Endothelial cell of umbilical vein (primary cell): ENCODE results near the gene OR5A2. TPM values are rescaled to one million over a fixed set of nuclear protein-coding genes. Genes with fewer than 3 reads are reported as not detected.

Experiments used
- BruUV-seq: library from RNA; stranded (reverse); fragments of 400-500 nt; replicated peaks from 2 replicates; lab custom pipeline; 2021; lab: Mats Ljungman, UMichigan
- CTCF ChIA-PET: fragments of 300-600, 350-600 bp; sonication (Branson Sonifier 250); formaldehyde crosslinking; loops from one replicate; lab custom pipeline; 2021; ENCODE audit warnings: antibody characterized with exemption, inconsistent platforms; lab: Charles Lee
- POLR2A ChIA-PET: fragments of 300-600, 350-600 bp; sonication (Branson Sonifier 250); formaldehyde crosslinking; loops from one replicate; lab custom pipeline; 2021; ENCODE audit warnings: antibody characterized with exemption, inconsistent platforms; lab: Charles Lee
- DNase-seq: peaks from one replicate; pipeline ENCODE4 v3.0.0-alpha.2; 2011; ENCODE audit warnings: low read depth, low spot score
- FAIRE-seq: peaks from 2 replicates; lab custom pipeline; 2011; peaks lifted over from hg19 to GRCh38; lab: Jason Lieb, UNC
- H2AFZ ChIP-seq: 2 replicates; pipeline ENCODE4 v1.6.0; 2012; ENCODE audit warnings: low read depth, low read length, control low read depth, inconsistent platforms
- H3K27ac ChIP-seq: 2 replicates; pipeline ENCODE4 v1.5.1; 2011; ENCODE audit warnings: low read depth, mild to moderate bottlenecking, control low read depth, low read length, moderate library complexity; ENCODE audit not compliant: insufficient read depth
- H3K27me3 ChIP-seq, 2 experiments: 2 replicates each; pipeline versions ENCODE4 v1.6.0 to v1.6.1; 2011; ENCODE audit warnings: low read length in 2 of 2, mixed read lengths in 1 of 2; ENCODE audit not compliant: control insufficient read depth in 2 of 2, insufficient read depth in 2 of 2
- H3K36me3 ChIP-seq, 2 experiments: 2 replicates in 1 of 2; 3 replicates in 1 of 2; pipeline ENCODE4 v1.5.1; 2011; ENCODE audit warnings: low read length in 2 of 2, mild to moderate bottlenecking in 1 of 2, moderate library complexity in 1 of 2; ENCODE audit not compliant: control insufficient read depth in 2 of 2, insufficient read depth in 2 of 2; ENCODE audit errors: extremely low read depth in 1 of 2
- H3K4me1 ChIP-seq: 3 replicates; pipeline ENCODE4 v1.5.1; 2011; ENCODE audit warnings: mild to moderate bottlenecking, low read length; ENCODE audit not compliant: control insufficient read depth, insufficient read depth; ENCODE audit errors: extremely low read depth
- H3K4me2 ChIP-seq: 2 replicates; pipeline ENCODE4 v1.6.1; 2011; ENCODE audit warnings: low read length, control low read depth, mixed read lengths; ENCODE audit not compliant: insufficient read depth
- H3K4me3 ChIP-seq, 3 experiments: fragments of 200-600 bp in 1 of 3; sonication (generic), shearing (Covaris generic) in 1 of 3; replicated peaks in 1 of 3; 2 replicates each; pipeline ENCODE4 v1.5.1; 2011 to 2016; ENCODE audit warnings: control low read depth in 3 of 3, low read length in 3 of 3, mild to moderate bottlenecking in 2 of 3, inconsistent platforms in 1 of 3, low read depth in 1 of 3, moderate library complexity in 1 of 3; ENCODE audit not compliant: insufficient read depth in 1 of 3
- H3K79me2 ChIP-seq: 2 replicates; pipeline ENCODE4 v1.6.0; 2012; ENCODE audit warnings: low read length, inconsistent platforms; ENCODE audit not compliant: control insufficient read depth, insufficient read depth
- H3K9ac ChIP-seq: replicated peaks from 2 replicates; pipeline ENCODE3; 2011; ENCODE audit warnings: low read length, control low read depth; ENCODE audit not compliant: insufficient read depth; ENCODE audit errors: extremely low read depth
- H3K9me1 ChIP-seq: replicated peaks from 3 replicates; pipeline ENCODE4 v1.6.0; 2011; ENCODE audit warnings: mild to moderate bottlenecking, low read length; ENCODE audit not compliant: control insufficient read depth, insufficient read depth; ENCODE audit errors: extremely low read depth
- H3K9me3 ChIP-seq: replicated peaks from 2 replicates; pipeline ENCODE4 v1.5.1; 2012; ENCODE audit warnings: low read length, inconsistent platforms; ENCODE audit not compliant: control insufficient read depth, insufficient read depth
- H4K20me1 ChIP-seq: replicated peaks from 2 replicates; pipeline ENCODE3; 2011; ENCODE audit warnings: mild to moderate bottlenecking, low read length; ENCODE audit not compliant: control insufficient read depth, insufficient read depth; ENCODE audit errors: extremely low read depth
- EZH2 ChIP-seq: IDR thresholded peaks from 2 replicates; pipeline ENCODE4 v1.6.1; 2012; ENCODE audit warnings: borderline replicate concordance, low read depth, mild to moderate bottlenecking, moderate library complexity, low read length, inconsistent platforms; ENCODE audit not compliant: severe bottlenecking
- GATA2 ChIP-seq: IDR thresholded peaks from 2 replicates; pipeline ENCODE4 v1.7.0; 2011; ENCODE audit warnings: low read depth, mild to moderate bottlenecking, moderate library complexity, mixed read lengths, low read length; ENCODE audit not compliant: insufficient read length, insufficient read depth
- JUN ChIP-seq: IDR thresholded peaks from 2 replicates; pipeline ENCODE4 v1.6.1; 2011; ENCODE audit warnings: borderline replicate concordance, low read depth; ENCODE audit not compliant: insufficient read length, insufficient read depth
- POLR2A ChIP-seq: IDR thresholded peaks from 2 replicates; pipeline ENCODE4 v1.6.1; 2012; ENCODE audit warnings: low read depth, mild to moderate bottlenecking, control low read depth, low read length
- dilution Hi-C: fragments of 300-500 bp; cut with MboI; formaldehyde crosslinking; loops from one replicate; pipeline ENCODE4 v1.15.0; 2019; ENCODE audit warnings: low sequenced_read_pairs; ENCODE audit not compliant: extremely low pct_ligation_motif_present
- intact Hi-C: fragments of 100-400 bp; cut with micrococcal nuclease; formaldehyde crosslinking; loops from one replicate; pipeline ENCODE4 v1.10.0; 2022
- polyA plus RNA-seq, 4 experiments: library from polyadenylated mRNA; depleted of rRNA in 3 of 4; stranded (reverse) in 3 of 4; unstranded in 1 of 4; fragments of >200 nt; gene quantifications; 2 replicates each; pipeline versions ENCODE4 v1.2.1 to v1.2.3, GENCODE V29; 2011 to 2012; ENCODE audit warnings: missing spikeins in 1 of 4
- total RNA-seq: library from RNA; stranded (reverse); gene quantifications from 2 replicates; pipeline ENCODE4 v1.2.3, GENCODE V29; 2021
- TF ChIP-seq, protein P1 (sequence below): IDR thresholded peaks from 2 replicates; pipeline ENCODE4 v1.6.1; 2011; ENCODE audit not compliant: insufficient read depth, insufficient read length
- TF ChIP-seq, protein P2 (sequence below), 2 donors: IDR thresholded peaks; 1 replicate in 1 of 2; 2 replicates in 1 of 2; pipeline ENCODE4 v1.5.1; 2011; ENCODE audit warnings: low read length in 2 of 2, mild to moderate bottlenecking in 2 of 2, moderate library complexity in 2 of 2, control low read depth in 1 of 2, inconsistent platforms in 1 of 2, low read depth in 1 of 2; ENCODE audit not compliant: insufficient read depth in 1 of 2; ENCODE audit errors: extremely low read depth in 1 of 2

Gene OR5A2
- total and polyA plus RNA-seq, 2 donors (not counting 3 experiments of a cell fraction or from before 2014, with no cell fraction given) = not detected

DNA sequence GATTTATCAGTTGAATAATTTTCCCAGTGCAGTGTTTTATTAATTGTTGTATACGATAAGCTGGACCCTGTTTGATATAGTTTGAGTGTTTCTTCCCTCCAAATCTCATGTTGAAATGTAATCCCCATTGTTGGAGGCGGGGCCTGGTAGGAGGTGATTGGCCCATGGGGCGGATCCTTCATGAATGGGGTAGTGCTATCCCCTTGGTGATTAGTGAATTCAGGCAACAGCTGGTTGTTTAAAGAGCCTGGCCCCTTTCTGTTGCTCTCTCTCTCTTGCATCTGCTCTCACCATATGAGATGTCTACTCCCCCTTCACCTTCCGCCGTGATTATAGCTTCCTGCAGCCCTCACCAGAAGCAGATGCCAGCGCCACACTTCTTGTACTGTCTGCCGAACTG, 11.6 kb upstream of the OR5A2 start:
- TF ChIP-seq GATA2 (no peak), EZH2 (no peak), POLR2A (no peak), JUN (no peak)
- TF ChIP-seq, protein P1, sequence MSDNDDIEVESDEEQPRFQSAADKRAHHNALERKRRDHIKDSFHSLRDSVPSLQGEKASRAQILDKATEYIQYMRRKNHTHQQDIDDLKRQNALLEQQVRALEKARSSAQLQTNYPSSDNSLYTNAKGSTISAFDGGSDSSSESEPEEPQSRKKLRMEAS = no peak
- TF ChIP-seq, protein P2, sequence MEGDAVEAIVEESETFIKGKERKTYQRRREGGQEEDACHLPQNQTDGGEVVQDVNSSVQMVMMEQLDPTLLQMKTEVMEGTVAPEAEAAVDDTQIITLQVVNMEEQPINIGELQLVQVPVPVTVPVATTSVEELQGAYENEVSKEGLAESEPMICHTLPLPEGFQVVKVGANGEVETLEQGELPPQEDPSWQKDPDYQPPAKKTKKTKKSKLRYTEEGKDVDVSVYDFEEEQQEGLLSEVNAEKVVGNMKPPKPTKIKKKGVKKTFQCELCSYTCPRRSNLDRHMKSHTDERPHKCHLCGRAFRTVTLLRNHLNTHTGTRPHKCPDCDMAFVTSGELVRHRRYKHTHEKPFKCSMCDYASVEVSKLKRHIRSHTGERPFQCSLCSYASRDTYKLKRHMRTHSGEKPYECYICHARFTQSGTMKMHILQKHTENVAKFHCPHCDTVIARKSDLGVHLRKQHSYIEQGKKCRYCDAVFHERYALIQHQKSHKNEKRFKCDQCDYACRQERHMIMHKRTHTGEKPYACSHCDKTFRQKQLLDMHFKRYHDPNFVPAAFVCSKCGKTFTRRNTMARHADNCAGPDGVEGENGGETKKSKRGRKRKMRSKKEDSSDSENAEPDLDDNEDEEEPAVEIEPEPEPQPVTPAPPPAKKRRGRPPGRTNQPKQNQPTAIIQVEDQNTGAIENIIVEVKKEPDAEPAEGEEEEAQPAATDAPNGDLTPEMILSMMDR (IDR thresholded peaks at IDR 0.05; ENCODE audit: extremely low read depth in 1 of 2, insufficient read depth in 1 of 2, low read depth in 1 of 2, low read length in 2 of 2) = no peak
- Histone ChIP-seq H3K4me1 (no peaks in the 10 kb centered on the region), H3K9me3 (no peaks in the 10 kb centered on the region), H3K27me3 (no peaks in the 10 kb centered on the region), H3K4me3 (no peak overlapping the region), H2AFZ (no peak overlapping the region), H3K4me2 (no peak overlapping the region), H3K79me2 (no peaks in the 10 kb centered on the region), H3K9ac (no peak overlapping the region), H3K36me3 (no peaks in the 10 kb centered on the region), H3K27ac (no peak overlapping the region), H3K9me1 (no peaks in the 10 kb centered on the region), H4K20me1 (no peaks in the 10 kb centered on the region)
- DNase-seq (no peak), FAIRE-seq (no peak)
- ChIA-PET CTCF (no interaction called here), POLR2A (no interaction called here)
- BruUV-seq = no TSS peak
- dilution Hi-C loops (no loop called here), intact Hi-C loops (loop anchor here (10.0 kb wide), 1 partner anchor 247 kb away; no protein-coding TSS in a partner anchor)
